AG04450 (cell line): ENCODE measurements around the gene GSTM4. TPM values are rescaled to one million over a fixed set of nuclear protein-coding genes. Genes with fewer than 3 reads are reported as not detected.

Experiments used
- CTCF ChIA-PET: fragments of 300-600, 350-600 bp; formaldehyde crosslinking; extraction: SDS; loops from one replicate; lab custom pipeline; 2022; ENCODE audit warnings: antibody characterized with exemption, inconsistent platforms; lab: Charles Lee
- POLR2A ChIA-PET: fragments of 350-600 bp; formaldehyde crosslinking; extraction: SDS; loops from one replicate; lab custom pipeline; 2021; ENCODE audit warnings: antibody characterized with exemption, inconsistent platforms; lab: Yijun Ruan, JAX
- DNase-seq: peaks from one replicate; pipeline ENCODE4 v3.0.0-alpha.2; 2011; ENCODE audit warnings: low read depth, low spot score
- H3K27ac ChIP-seq: one replicate; pipeline ENCODE4 v1.5.1; 2012; ENCODE audit warnings: low read depth, low read length, control low read depth
- H3K27me3 ChIP-seq: one replicate; pipeline ENCODE4 v1.6.0; 2012; ENCODE audit warnings: low read length; ENCODE audit not compliant: control insufficient read depth, insufficient read depth
- H3K4me3 ChIP-seq: 2 replicates; pipeline ENCODE4 v1.5.1; 2011; ENCODE audit warnings: mild to moderate bottlenecking, low read depth, low read length, control low read depth
- H3K9me3 ChIP-seq: 2 replicates; pipeline ENCODE4 v1.5.1; 2012; ENCODE audit warnings: low read length; ENCODE audit not compliant: control insufficient read depth, insufficient read depth
- polyA plus RNA-seq: library from polyadenylated mRNA; depleted of rRNA; stranded (reverse); fragments of >200 nt; gene quantifications from 2 replicates; pipeline ENCODE4 v1.2.3, GENCODE V29; 2011
- TF ChIP-seq, protein P1 (sequence below): IDR thresholded peaks from 2 replicates; pipeline ENCODE4 v1.5.1; 2011; ENCODE audit warnings: low read depth, low read length, control low read depth, inconsistent platforms

GSTM4 gene
- polyA plus RNA-seq, 1 experiment = 62.6 TPM

DNA sequence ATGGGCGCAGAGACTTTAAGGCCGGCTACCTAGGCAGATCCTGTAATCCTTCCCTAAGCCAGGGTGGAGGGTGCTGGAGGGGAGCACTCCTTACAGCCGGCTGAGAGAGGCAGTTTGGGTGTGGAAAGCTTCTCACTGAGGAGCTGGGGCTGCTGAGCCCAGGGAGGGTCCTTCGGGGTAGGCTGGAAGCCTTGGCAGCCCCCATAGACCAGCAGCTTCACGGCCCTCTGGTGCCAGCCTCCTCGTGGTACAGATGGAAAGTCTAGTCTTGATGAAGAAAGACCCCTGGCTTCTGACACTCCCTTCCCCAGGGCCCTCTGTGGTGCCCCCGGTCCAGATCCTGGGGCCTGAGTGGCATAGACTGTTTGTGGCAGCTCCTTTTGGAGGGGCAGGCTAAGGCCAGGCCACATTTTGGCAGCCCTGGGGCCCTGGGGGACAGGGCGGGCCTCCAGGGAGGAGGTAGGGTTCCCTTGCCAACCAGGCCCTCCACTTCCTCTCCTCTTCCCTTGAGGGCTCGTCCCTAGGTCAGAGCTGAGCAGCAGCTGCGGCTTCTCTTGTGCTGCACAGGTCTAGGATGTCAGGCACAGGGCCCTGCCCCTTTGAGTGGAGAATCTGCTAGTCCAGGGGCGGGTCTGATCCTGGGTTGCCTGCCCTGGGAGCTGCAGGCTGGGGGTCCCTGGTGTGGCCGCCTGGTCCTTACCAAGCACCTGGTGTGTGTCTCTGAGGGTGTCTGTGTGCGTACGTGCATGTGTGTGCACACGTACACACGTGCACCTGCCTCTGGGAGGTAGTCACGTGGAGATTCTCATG lies 31.5 kb upstream of the GSTM4 start:
- Histone ChIP-seq H3K27me3 (no peaks in the 10 kb centered on the region), H3K27ac (no peak overlapping the region), H3K9me3 (no peaks in the 10 kb centered on the region; the same call in 1 of the 2 replicates), H3K4me3 (no peak overlapping the region)
- ChIA-PET CTCF (interaction anchor here (0.5 to 8.9 kb wide), 4 partner anchors 15 to 359 kb away, joined by 3 to 64 read pairs (median 4); no protein-coding TSS in a partner anchor), POLR2A (interaction anchor here (0.5 to 1.8 kb wide), 2 partner anchors 76 to 774 kb away, joined by 8 to 12 read pairs; partner anchors contain the start of gene GNAI3)
- TF ChIP-seq, protein P1, sequence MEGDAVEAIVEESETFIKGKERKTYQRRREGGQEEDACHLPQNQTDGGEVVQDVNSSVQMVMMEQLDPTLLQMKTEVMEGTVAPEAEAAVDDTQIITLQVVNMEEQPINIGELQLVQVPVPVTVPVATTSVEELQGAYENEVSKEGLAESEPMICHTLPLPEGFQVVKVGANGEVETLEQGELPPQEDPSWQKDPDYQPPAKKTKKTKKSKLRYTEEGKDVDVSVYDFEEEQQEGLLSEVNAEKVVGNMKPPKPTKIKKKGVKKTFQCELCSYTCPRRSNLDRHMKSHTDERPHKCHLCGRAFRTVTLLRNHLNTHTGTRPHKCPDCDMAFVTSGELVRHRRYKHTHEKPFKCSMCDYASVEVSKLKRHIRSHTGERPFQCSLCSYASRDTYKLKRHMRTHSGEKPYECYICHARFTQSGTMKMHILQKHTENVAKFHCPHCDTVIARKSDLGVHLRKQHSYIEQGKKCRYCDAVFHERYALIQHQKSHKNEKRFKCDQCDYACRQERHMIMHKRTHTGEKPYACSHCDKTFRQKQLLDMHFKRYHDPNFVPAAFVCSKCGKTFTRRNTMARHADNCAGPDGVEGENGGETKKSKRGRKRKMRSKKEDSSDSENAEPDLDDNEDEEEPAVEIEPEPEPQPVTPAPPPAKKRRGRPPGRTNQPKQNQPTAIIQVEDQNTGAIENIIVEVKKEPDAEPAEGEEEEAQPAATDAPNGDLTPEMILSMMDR = no peak
- DNase-seq = no peak

DNA sequence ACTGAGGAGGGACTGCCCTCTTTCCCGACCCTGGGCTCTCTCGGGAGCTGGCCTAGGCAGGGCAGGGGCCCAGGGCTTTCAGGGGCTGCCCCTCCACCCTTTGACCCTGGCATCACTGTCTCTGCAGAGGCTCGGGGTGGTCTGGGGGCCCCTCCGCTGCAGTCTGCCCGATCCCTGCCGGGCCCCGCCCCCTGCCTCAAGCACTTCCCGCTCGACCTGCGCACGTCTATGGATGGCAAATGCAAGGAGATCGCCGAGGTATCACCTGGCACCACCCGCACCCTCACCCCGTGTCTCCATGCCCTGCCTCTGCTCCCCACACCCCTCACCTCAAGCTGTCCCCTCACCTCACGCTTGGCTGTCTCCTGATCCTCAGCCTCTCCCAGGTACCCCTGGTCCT lies 30.7 kb upstream of the GSTM4 start:
- H3K4me3 ChIP-seq = no peak overlapping the region
- no peak overlapping the region for H3K27ac ChIP-seq
- TF ChIP-seq, protein P1 = no peak
- no peaks in the 10 kb centered on the region; the same call in 1 of the 2 replicates for H3K9me3 ChIP-seq
- H3K27me3 ChIP-seq = no peaks in the 10 kb centered on the region
- DNase-seq = no peak
- CTCF ChIA-PET = interaction anchor here (1.5 to 8.9 kb wide), 2 partner anchors 14 to 79 kb away, joined by 4 to 64 read pairs; no protein-coding TSS in a partner anchor
- POLR2A ChIA-PET = interaction anchor here (1.1 kb wide), 1 partner anchor 77 kb away, joined by 5 read pairs; the partner anchor contains the start of gene GNAI3

DNA sequence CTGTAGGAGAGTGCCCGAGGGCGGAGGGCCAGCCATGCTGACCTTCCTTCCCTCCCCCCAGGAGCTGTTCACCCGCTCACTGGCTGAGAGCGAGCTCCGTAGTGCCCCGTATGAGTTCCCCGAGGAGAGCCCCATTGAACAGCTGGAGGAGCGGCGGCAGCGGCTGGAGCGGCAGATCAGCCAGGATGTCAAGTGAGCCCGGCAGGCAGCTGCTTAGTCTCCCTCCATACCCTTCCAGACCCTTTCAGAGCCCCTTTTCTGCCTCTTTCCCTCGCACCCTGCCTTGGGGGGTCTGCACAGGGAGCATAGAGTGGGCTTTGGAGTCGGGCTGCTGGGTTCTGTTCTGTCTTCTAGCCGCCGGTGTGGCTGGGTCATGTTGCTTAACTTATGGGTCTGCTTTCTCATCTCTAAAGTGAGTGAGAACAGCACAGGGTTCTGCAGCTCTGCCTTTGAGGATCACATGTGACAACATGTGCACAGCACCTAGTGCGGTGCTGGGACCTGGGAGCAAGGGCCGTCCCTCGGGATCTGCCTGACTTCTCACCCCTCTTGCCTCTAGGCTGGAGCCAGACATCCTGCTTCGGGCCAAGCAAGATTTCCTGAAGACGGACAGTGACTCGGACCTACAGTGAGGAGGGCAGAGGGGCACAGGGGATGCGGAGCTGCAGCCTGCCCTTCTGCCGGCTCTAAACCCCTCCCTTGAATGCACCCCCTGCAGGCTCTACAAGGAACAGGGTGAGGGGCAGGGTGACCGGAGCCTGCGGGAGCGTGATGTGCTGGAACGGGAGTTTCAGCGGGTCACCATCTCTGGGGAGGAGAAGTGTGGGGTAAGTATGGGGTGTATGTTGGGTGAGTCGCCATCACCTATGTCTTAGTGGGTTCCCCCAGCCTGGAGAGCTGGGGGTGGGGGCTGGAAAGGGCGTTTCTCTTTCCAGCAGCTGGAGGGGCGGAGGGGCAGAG lies 30.0 kb upstream of the GSTM4 start:
- TF ChIP-seq, protein P1 = no peak
- H3K27ac ChIP-seq = no peak overlapping the region
- no peaks in the 10 kb centered on the region for H3K27me3 ChIP-seq
- no peaks in the 10 kb centered on the region; the same call in 1 of the 2 replicates for H3K9me3 ChIP-seq
- no peak overlapping the region for H3K4me3 ChIP-seq
- no peak for DNase-seq
- ChIA-PET POLR2A (interaction anchor here (0.6 to 1.1 kb wide), 2 partner anchors 28 to 77 kb away, joined by 4 to 5 read pairs; partner anchors contain the start of gene GNAI3), CTCF (interaction anchor here (1.5 to 8.9 kb wide), 2 partner anchors 13 to 80 kb away, joined by 4 to 64 read pairs; no protein-coding TSS in a partner anchor)

DNA sequence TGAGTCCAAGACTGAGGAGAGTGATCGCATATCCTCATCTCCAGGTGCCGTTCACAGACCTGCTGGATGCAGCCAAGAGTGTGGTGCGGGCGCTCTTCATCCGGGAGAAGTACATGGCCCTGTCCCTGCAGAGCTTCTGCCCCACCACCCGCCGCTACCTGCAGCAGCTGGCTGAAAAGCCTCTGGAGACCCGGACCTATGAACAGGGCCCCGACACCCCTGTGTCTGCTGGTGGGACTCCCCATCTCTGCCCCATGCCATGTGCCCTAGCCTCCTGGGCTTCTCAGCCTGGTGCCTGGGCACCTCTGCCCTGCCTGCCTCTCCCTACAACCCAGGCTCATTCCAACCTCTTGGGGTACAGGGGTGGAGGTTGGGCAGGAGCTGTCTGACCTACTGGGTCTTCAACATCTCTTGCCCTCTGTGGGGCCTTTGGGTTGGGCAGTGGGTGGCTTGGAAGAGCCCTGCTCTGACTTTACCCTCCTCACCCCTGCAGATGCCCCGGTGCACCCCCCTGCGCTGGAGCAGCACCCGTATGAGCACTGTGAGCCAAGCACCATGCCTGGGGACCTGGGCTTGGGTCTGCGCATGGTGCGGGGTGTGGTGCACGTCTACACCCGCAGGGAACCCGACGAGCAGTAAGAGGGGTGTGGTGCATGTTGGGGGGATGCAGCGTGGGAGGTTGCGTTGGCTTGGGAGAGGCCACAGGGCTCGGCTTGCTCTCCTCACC lies 29.1 kb upstream of the GSTM4 start:
- no peak for DNase-seq
- H3K4me3 ChIP-seq = no peak overlapping the region
- ChIA-PET POLR2A (no interaction called here), CTCF (interaction anchor here (1.5 to 8.9 kb wide), 2 partner anchors 12 to 81 kb away, joined by 4 to 64 read pairs; no protein-coding TSS in a partner anchor)
- TF ChIP-seq, protein P1 = no peak
- H3K27me3 ChIP-seq = no peaks in the 10 kb centered on the region
- no peaks in the 10 kb centered on the region; the same call in 1 of the 2 replicates for H3K9me3 ChIP-seq
- H3K27ac ChIP-seq = peak overlapping the region; percentile 21
